PC-3 (cell line): ENCODE results near the gene SLC36A3. TPM values are rescaled to one million over a fixed set of nuclear protein-coding genes. Genes with fewer than 3 reads are reported as not detected.
A peak's percentile ranks its signal among the peaks of the same experiment; 100 is the strongest.

Experiments
- ATAC-seq: fragments of 200-7000 bp; cut with Tn5 transposase; 2 replicates; pipeline ENCODE4 v1.9.1; 2020; ENCODE audit warnings: mild to moderate bottlenecking, moderate library complexity
- BruUV-seq: library from RNA; stranded (reverse); fragments of 400-500 nt; replicated peaks from 2 replicates; lab custom pipeline; 2021; lab: Mats Ljungman, UMichigan
- CTCF ChIA-PET: fragments of 300-600 bp; sonication (Branson Sonifier 250); formaldehyde crosslinking; loops from one replicate; lab custom pipeline; 2022; ENCODE audit warnings: antibody characterized with exemption; lab: Charles Lee
- POLR2A ChIA-PET: fragments of 300-600 bp; sonication (Branson Sonifier 250); formaldehyde crosslinking; loops from one replicate; lab custom pipeline; 2022; ENCODE audit warnings: antibody characterized with exemption; ENCODE audit not compliant: unreplicated experiment; lab: Charles Lee
- DNase-seq: peaks from one replicate; pipeline ENCODE4 v3.0.0-alpha.2; 2015
- H2AFZ ChIP-seq: fragments of 300-600 bp; sonication (generic); 2 replicates; pipeline ENCODE4 v1.6.0; 2016; ENCODE audit warnings: antibody characterized with exemption, low read length
- H3F3A ChIP-seq: fragments of 300-600 bp; sonication (generic); one replicate; pipeline ENCODE4 v1.6.0; 2017; ENCODE audit warnings: antibody characterized with exemption, low read length, control low read depth, mild to moderate bottlenecking; ENCODE audit not compliant: unreplicated experiment
- H3K27ac ChIP-seq: fragments of 300-600 bp; sonication (generic); 2 replicates; pipeline ENCODE4 v1.5.1; 2016; ENCODE audit warnings: mild to moderate bottlenecking, low read length
- H3K27me3 ChIP-seq: fragments of 300-600 bp; sonication (generic); 2 replicates; pipeline ENCODE4 v1.6.1; 2016; ENCODE audit warnings: low read length, mixed read lengths
- H3K36me3 ChIP-seq: fragments of 300-600 bp; sonication (generic); 2 replicates; pipeline ENCODE4 v1.6.1; 2016; ENCODE audit warnings: low read depth, mixed run types, low read length, mixed read lengths
- H3K4me1 ChIP-seq: fragments of 300-600 bp; sonication (generic); 2 replicates; pipeline ENCODE4 v1.5.1; 2016; ENCODE audit warnings: low read length; ENCODE audit not compliant: insufficient read depth
- H3K4me2 ChIP-seq: fragments of 300-600 bp; sonication (generic); 2 replicates; pipeline ENCODE4 v1.6.0; 2016; ENCODE audit warnings: low read length
- H3K4me3 ChIP-seq: fragments of 300-600 bp; sonication (generic); 2 replicates; pipeline ENCODE4 v1.5.1; 2016; ENCODE audit warnings: mild to moderate bottlenecking, low read length, mixed read lengths
- H3K79me2 ChIP-seq: fragments of 300-600 bp; sonication (generic); 2 replicates; pipeline ENCODE4 v1.6.1; 2017; ENCODE audit warnings: low read length, mixed read lengths
- H3K9ac ChIP-seq: fragments of 300-600 bp; sonication (generic); 2 replicates; pipeline ENCODE4 v1.6.0; 2016; ENCODE audit warnings: mild to moderate bottlenecking, low read length
- H3K9me2 ChIP-seq: fragments of 300-600 bp; sonication (generic); replicated peaks from 2 replicates; pipeline ENCODE4 v1.6.1; 2016; ENCODE audit warnings: mixed run types, low read length, mixed read lengths
- H3K9me3 ChIP-seq: fragments of 300-600 bp; sonication (generic); 2 replicates; pipeline ENCODE4 v1.6.1; 2016; ENCODE audit warnings: low read length, mixed read lengths
- H4K20me1 ChIP-seq: fragments of 300-600 bp; sonication (generic); 2 replicates; pipeline ENCODE4 v1.6.1; 2016; ENCODE audit warnings: low read length, mixed read lengths
- EZH2 ChIP-seq: fragments of 300-600 bp; sonication (generic); IDR thresholded peaks from one replicate; pipeline ENCODE4 v1.6.1; 2017; ENCODE audit warnings: antibody characterized with exemption, mild to moderate bottlenecking, low read length; ENCODE audit not compliant: unreplicated experiment
- EZH2phosphoT487 ChIP-seq: fragments of 300-600 bp; sonication (generic); IDR thresholded peaks from 2 replicates; pipeline ENCODE4 v1.6.1; 2018; ENCODE audit warnings: mild to moderate bottlenecking, antibody characterized with exemption, low read length, borderline replicate concordance
- intact Hi-C: fragments of 100-400 bp; cut with micrococcal nuclease; formaldehyde crosslinking; loops from 2 replicates; pipeline ENCODE4 v1.9.0; 2023
- total RNA-seq: library from RNA; depleted of rRNA; stranded (reverse); fragments of >200 nt; gene quantifications from 2 replicates; pipeline ENCODE4 v1.2.3, GENCODE V29; 2014
- TF ChIP-seq, protein P1 (sequence below): fragments of 300-600 bp; sonication (generic); conservative IDR thresholded peaks from 2 replicates; pipeline ENCODE4 v1.5.1; 2017; ENCODE audit warnings: antibody characterized with exemption, low read depth, mild to moderate bottlenecking, low read length

SLC36A3 gene
- total RNA-seq, 1 experiment from 2014 or later = not detected

DNA sequence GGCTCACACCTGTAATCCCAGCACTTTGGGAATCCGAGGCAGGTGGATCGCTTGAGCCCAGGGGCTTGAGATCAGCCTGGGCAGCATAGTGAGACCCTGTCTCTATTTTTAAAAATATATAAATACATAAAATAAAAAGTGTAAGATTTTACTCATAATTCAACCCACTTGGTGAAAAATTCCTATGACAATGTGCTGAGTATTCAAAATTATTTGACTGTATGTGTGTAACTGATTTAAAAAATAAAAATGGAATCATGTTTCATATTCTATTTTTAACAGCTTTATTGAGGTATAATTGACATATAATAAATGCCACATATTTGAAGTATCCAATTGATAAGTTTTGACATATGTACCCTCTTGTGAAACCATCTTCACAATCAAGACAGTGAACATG is 27.8 kb downstream of the SLC36A3 start:
- TF ChIP-seq EZH2phosphoT487 (no peak), EZH2 (no peak)
- TF ChIP-seq, protein P1, sequence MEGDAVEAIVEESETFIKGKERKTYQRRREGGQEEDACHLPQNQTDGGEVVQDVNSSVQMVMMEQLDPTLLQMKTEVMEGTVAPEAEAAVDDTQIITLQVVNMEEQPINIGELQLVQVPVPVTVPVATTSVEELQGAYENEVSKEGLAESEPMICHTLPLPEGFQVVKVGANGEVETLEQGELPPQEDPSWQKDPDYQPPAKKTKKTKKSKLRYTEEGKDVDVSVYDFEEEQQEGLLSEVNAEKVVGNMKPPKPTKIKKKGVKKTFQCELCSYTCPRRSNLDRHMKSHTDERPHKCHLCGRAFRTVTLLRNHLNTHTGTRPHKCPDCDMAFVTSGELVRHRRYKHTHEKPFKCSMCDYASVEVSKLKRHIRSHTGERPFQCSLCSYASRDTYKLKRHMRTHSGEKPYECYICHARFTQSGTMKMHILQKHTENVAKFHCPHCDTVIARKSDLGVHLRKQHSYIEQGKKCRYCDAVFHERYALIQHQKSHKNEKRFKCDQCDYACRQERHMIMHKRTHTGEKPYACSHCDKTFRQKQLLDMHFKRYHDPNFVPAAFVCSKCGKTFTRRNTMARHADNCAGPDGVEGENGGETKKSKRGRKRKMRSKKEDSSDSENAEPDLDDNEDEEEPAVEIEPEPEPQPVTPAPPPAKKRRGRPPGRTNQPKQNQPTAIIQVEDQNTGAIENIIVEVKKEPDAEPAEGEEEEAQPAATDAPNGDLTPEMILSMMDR = no peak
- no peaks in the 10 kb centered on the region for H3K36me3 ChIP-seq
- BruUV-seq = no TSS peak
- H3K9ac ChIP-seq = no peak overlapping the region
- no peak overlapping the region for H2AFZ ChIP-seq
- H3F3A ChIP-seq = no peaks in the 10 kb centered on the region
- ChIA-PET POLR2A (no interaction called here), CTCF (no interaction called here)
- no peaks in the 10 kb centered on the region for H3K9me3 ChIP-seq
- H3K4me2 ChIP-seq = no peak overlapping the region
- H3K27ac ChIP-seq = no peak overlapping the region
- H4K20me1 ChIP-seq = no peaks in the 10 kb centered on the region
- H3K4me1 ChIP-seq = peaks cover 9% of the 10 kb centered on the region
- H3K9me2 ChIP-seq = no peaks in the 10 kb centered on the region
- ATAC-seq (no peak), DNase-seq (no peak)
- no peak overlapping the region for H3K4me3 ChIP-seq
- no peaks in the 10 kb centered on the region for H3K79me2 ChIP-seq
- H3K27me3 ChIP-seq = no peaks in the 10 kb centered on the region
- intact Hi-C loops = no loop called here

DNA sequence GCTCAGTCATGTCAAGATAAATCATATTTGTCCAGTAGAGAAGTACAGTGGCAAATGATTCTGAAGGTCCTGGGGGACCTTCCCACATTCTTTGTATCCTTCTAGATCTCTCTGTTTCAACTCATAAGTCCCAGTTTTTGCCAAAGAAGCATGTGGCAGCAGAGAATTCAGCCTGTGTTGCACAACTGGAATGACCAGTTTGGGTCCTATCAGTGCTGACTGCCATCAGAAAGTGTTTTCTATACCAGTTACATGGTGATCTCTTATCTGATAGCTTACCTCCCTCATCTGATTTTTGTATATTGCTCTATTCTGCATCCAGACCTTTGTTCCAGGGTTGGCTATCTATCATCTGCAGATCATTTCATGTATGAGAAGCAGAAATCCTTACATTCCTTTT is 28.9 kb downstream of the SLC36A3 start:
- BruUV-seq = no TSS peak
- no peaks in the 10 kb centered on the region for H4K20me1 ChIP-seq
- ChIA-PET CTCF (no interaction called here), POLR2A (no interaction called here)
- no peaks in the 10 kb centered on the region for H3K27me3 ChIP-seq
- intact Hi-C loops = loop anchor here (5.0 kb wide), 1 partner anchor 43 kb away; no protein-coding TSS in a partner anchor
- no peak overlapping the region for H3K27ac ChIP-seq
- no peaks in the 10 kb centered on the region for H3K79me2 ChIP-seq
- H3K9me2 ChIP-seq = no peaks in the 10 kb centered on the region
- peak; percentile 58 for DNase-seq
- H3K4me3 ChIP-seq = no peak overlapping the region
- no peak for TF ChIP-seq EZH2phosphoT487
- TF ChIP-seq, protein P1 = no peak
- TF ChIP-seq EZH2 = no peak
- ATAC-seq = peak; percentile 26; the same call in 1 of the 2 replicates
- H3F3A ChIP-seq = no peaks in the 10 kb centered on the region
- peaks cover 21% of the 10 kb centered on the region for H3K4me1 ChIP-seq
- no peak overlapping the region for H3K9ac ChIP-seq
- no peak overlapping the region for H2AFZ ChIP-seq
- H3K9me3 ChIP-seq = no peaks in the 10 kb centered on the region
- H3K36me3 ChIP-seq = peaks cover 5% of the 10 kb centered on the region
- no peak overlapping the region for H3K4me2 ChIP-seq

DNA sequence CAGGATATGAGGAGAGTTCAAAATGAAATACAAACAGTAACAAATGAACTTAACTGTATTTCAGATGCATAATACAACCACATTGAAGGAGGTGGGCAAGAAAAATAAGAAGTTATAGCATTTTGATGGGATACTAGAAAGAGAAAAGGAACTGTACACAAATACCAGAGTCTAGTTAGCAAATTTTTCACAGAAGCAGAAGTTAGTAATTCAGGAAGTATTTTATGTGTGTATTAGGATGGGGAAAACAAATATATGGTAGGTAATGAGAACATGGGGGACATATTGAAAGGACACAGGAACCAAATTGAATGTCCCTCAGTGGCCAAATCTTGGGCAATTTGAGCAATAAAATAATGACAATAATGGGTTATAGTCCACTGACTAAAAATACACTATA is 32.2 kb downstream of the SLC36A3 start:
- no peak for DNase-seq
- Histone ChIP-seq H3K4me2 (no peak overlapping the region), H3F3A (no peaks in the 10 kb centered on the region), H3K9me3 (no peaks in the 10 kb centered on the region), H3K9ac (no peak overlapping the region), H3K79me2 (no peaks in the 10 kb centered on the region), H4K20me1 (no peaks in the 10 kb centered on the region), H3K9me2 (no peaks in the 10 kb centered on the region), H3K27me3 (no peaks in the 10 kb centered on the region), H2AFZ (no peak overlapping the region), H3K36me3 (peaks cover 35% of the 10 kb centered on the region), H3K4me3 (no peak overlapping the region), H3K27ac (peak overlapping the region; percentile 53), H3K4me1 (peaks cover 21% of the 10 kb centered on the region)
- ChIA-PET POLR2A (interaction anchor here (0.6 kb wide), 1 partner anchor 17 kb away, joined by 3 read pairs; no protein-coding TSS in a partner anchor), CTCF (no interaction called here)
- intact Hi-C loops = loop anchor here (5.0 kb wide), 1 partner anchor 46 kb away; no protein-coding TSS in a partner anchor
- TF ChIP-seq, protein P1 = no peak
- TF ChIP-seq EZH2 = no peak
- no peak for TF ChIP-seq EZH2phosphoT487
- ATAC-seq = no peak
- no TSS peak for BruUV-seq
